22Rv1 (cell line): ENCODE measurements around the gene CEP41.

Experiments used
- CTCF ChIP-seq: fragments of 450-650 bp; IDR thresholded peaks from 2 replicates; pipeline ENCODE4 v1.5.1; 2017; ENCODE audit warnings: mild to moderate bottlenecking
- ZFX ChIP-seq: fragments of 450-650 bp; IDR thresholded peaks from 2 replicates; pipeline ENCODE4 v1.6.1; 2017; ENCODE audit warnings: antibody characterized with exemption, borderline replicate concordance

- TF ChIP-seq CTCF: no peak
- TF ChIP-seq ZFX: no peak
Measured at GRCh38 chr7:130432886-130433285, 7.9 kb downstream of the CEP41 start.
